ENCODE data around the gene NRG3.

- TF ChIP-seq POLR2AphosphoS5 (IDR thresholded peaks at IDR 0.05) (no peak), POLR2A (IDR thresholded peaks at IDR 0.05; ENCODE audit: low read depth) (no peak), CTCF (IDR thresholded peaks at IDR 0.05) (no peak), EP300 (IDR thresholded peaks at IDR 0.05) (no peak)
These were observed 816.2 kb downstream of the NRG3 start for GRCh38 chr10:82691211-82691610.

All from esophagus muscularis mucosa (tissue), 4 donors.